GM12873 (cell line): ENCODE results near the gene ZNF236.
A peak's percentile ranks its signal among the peaks of the same experiment; 100 is the strongest.

Experiments
- TF ChIP-seq, protein P1 (sequence below): IDR thresholded peaks from 2 replicates; pipeline ENCODE4 v1.5.1; 2012; ENCODE audit warnings: low read depth, mild to moderate bottlenecking, moderate library complexity, low read length, control low read depth; ENCODE audit not compliant: insufficient read depth; ENCODE audit errors: missing control alignments

ZNF236 gene

DNA sequence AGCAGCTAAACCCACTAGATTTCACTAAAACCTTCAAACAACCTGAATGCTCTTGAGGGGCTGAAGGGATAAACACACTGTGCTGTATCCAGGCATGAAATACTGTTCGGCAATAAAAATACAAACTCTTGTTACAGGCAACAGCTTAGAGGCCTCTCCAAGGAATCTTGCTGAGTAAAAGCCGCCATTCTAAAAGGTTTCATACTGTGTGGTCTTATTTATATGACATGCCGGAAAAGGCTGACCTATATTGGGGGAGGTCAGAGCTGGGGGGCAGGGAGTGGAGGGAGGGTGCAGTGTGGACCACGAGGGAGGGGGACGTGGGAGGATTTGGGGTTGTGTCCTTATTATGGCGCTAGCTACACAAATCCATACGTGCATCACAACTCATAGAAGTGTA, 174.1 kb downstream of the ZNF236 start:
- TF ChIP-seq, protein P1, sequence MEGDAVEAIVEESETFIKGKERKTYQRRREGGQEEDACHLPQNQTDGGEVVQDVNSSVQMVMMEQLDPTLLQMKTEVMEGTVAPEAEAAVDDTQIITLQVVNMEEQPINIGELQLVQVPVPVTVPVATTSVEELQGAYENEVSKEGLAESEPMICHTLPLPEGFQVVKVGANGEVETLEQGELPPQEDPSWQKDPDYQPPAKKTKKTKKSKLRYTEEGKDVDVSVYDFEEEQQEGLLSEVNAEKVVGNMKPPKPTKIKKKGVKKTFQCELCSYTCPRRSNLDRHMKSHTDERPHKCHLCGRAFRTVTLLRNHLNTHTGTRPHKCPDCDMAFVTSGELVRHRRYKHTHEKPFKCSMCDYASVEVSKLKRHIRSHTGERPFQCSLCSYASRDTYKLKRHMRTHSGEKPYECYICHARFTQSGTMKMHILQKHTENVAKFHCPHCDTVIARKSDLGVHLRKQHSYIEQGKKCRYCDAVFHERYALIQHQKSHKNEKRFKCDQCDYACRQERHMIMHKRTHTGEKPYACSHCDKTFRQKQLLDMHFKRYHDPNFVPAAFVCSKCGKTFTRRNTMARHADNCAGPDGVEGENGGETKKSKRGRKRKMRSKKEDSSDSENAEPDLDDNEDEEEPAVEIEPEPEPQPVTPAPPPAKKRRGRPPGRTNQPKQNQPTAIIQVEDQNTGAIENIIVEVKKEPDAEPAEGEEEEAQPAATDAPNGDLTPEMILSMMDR: no peak

DNA sequence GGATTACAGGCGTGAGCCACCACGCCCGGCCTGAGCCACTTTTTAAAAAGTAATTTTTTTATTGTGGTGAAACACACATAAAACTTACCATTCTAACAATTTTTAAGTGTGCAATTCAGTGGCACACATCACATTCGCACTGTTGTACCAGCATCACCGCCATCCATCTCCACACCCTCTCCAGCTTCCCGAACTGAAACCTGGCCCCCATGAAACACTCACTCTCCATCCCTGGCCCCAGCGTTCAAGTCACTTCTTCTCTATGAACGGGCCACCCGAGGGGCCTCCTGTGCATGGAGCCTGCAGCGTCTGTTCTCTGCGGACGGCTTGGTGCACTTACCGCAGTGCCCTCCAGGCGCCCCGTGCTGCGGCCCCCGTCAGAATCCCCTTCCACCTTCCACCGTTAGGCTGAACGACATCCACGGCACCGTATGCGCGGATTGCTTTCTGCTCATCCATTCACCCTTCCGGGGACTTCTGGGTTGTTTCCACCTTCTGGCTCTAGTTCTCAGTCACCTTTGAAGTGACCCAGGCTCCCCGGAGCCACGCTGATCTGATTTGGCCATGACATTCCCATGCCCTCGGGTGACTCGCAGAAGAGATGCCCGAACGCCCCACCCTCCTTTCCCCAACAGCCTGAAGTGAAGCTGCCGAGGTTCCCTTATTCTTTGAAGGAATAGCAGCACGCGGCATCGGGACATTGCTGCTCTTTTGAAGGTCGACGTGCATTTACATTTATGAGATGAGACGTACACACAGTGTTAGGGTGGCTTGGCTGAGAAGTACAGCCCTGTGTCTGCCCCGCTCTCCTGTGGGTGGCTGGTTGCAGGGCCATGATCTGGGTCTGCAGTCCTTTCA, 175.8 kb downstream of the ZNF236 start:
- TF ChIP-seq, protein P1: no peak

DNA sequence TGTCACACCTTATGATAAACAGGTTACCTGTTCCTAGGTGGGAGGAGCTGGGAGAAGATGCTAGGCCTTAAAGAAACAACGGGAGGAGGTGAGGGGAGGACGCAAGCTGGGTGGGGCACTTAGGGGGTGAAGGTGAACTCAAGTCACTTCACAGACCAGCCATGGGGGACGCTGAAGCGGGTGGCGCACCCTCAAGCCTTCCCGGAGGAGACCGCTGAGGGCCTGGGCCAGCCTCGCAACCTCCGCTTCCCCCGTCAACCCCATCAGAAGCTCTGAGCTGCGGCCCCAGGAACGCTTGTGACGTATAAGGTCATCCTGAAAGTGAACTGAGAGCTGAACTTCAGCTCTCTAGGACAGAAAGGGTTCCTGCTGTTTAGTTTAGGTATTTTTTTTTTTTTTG, 176.7 kb downstream of the ZNF236 start:
- TF ChIP-seq, protein P1: no peak

DNA sequence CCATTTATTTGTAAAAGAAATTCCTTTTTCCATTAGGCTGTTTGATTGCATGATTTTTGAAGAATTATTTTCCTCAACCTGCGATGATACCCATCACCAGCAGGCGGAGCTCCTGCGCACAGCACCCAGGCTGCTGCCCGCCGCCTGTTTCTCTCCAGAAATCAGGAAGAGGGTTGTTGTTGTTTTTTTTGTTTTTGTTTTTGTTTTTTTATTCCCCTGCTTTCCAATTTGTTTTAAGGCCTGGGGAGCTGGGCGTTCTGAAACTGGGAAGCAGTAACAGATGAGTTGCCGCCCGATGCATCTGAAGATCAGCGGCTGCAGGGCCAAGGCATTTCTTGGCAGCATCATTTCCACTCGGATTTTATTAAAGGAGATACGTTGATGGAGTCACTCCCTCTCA, 178.2 kb downstream of the ZNF236 start:
- TF ChIP-seq, protein P1: peak; percentile 95

DNA sequence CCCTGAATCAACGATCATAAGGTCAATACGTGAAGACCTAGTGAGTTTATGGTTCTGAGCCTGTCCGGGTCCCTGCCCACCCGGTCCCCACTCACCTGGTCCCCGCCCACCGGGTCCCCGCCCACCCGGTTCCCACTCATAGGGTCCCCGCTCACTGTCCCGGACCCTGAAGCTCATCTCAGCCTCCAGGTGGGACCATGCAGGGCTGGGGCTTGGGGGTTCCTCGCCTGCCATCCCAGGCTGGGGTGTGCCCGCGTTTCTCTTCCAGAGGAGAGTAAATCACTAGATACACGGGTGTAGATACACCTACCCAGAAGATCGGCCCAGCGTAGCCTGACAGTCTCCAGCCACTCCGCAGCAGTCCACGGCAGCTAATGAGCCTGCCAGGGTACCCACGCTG, 178.7 kb downstream of the ZNF236 start:
- TF ChIP-seq, protein P1: no peak

DNA sequence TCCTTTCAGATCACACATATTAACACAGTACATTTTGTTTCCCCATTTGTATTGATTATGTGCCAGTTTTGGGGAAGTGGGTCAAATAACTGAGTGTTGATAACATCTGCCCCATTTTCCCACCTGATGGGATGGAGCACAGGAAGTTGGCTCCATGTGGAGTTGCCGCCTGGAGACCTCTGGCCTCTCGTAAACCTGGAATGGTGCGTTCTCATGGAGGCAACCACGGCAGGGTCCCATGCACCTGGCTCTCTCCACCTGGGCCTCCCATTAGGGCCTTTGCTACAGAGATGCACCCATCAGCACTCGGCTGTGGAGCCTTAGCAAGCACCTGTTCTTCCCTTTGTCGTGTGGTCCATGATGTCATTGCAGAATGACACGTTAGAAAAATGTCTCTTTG, 179.6 kb downstream of the ZNF236 start:
- TF ChIP-seq, protein P1: no peak

DNA sequence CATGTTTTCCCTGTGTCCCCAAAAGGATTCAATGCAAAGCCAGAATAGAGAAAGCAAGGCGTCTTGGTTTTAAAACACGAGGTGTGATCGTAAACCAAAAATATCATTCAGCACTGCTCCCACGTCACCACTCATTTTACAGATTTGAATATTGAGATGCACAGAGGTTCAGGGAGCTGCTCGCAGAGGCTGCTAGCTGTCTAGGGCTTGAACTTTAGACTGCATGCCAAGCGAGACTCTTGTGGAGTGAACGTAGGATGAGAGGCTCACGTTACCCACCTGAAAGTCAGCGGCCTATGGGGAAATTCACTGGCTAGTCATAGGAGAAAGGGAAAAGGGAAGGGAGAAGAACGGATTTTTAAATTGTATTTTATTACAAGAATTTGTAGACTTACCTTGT, 180.1 kb downstream of the ZNF236 start:
- TF ChIP-seq, protein P1: no peak
